Upper lobe of right lung (tissue), 1 donor: ENCODE results near the gene OSBPL6. TPM values are rescaled to one million over a fixed set of nuclear protein-coding genes. Genes with fewer than 3 reads are reported as not detected.

ENCODE experiments used
- ATAC-seq: fragments of 200-7000 bp; cut with Tn5 transposase; one replicate; pipeline ENCODE4 v1.9.1; 2020; ENCODE audit warnings: mild to moderate bottlenecking, moderate library complexity
- DNase-seq: peaks from one replicate; pipeline ENCODE4 v3.0.0-alpha.2; 2020
- H3K27ac ChIP-seq: fragments of 200-600 bp; one replicate; pipeline ENCODE4 v1.8.0; 2022
- H3K27me3 ChIP-seq: fragments of 200-600 bp; one replicate; pipeline ENCODE4 v1.8.0; 2022; ENCODE audit warnings: mild to moderate bottlenecking
- H3K36me3 ChIP-seq: fragments of 200-600 bp; one replicate; pipeline ENCODE4 v1.8.0; 2022
- H3K4me1 ChIP-seq: fragments of 200-600 bp; one replicate; pipeline ENCODE4 v1.8.0; 2022
- H3K4me3 ChIP-seq: fragments of 200-600 bp; one replicate; pipeline ENCODE4 v1.8.0; 2022; ENCODE audit warnings: mild to moderate bottlenecking
- H3K9me3 ChIP-seq: fragments of 200-600 bp; one replicate; pipeline ENCODE4 v1.8.0; 2022
- intact Hi-C: fragments of 100-400 bp; cut with DNase I; formaldehyde crosslinking; loops from one replicate; pipeline ENCODE4 v1.11.0; 2022
- total RNA-seq: library from RNA; stranded (reverse); fragmentation: NEBNext Ultra II Directional; extraction: Animal tissue kit (Norgen Biotek cat#: 25700); gene quantifications from one replicate; pipeline ENCODE4 v1.2.1, GENCODE V29; 2021
- TF ChIP-seq, protein P1 (sequence below): fragments of 200-600 bp; IDR thresholded peaks from one replicate; pipeline ENCODE4 v1.8.0; 2022; ENCODE audit warnings: antibody characterized with exemption
- donor health status: DM: no; HTN: yes; CAD: no; lungs with severe emphysema.

The OSBPL6 gene
- total RNA-seq, 1 donor from 2014 or later, result 2.6 TPM

DNA sequence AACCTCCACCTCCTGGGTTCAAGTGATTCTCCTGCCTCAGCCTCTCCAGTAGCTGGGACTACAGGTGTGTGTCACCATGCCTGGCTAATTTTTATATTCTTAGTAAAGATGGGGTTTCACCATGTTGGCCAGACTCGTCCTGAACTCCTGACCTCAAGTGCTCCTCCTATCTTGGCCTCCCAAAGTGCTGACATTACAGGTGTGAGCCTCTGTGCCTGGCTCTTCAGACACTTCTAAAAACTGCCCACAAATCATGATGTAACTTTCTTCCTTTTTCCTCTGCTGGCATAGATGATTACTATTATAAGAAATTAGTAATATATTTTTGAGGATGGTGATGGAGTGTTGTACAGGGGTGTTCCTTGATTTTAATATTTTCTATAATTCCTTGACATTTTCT, 6.0 kb downstream of the OSBPL6 start:
- H3K27me3 ChIP-seq, result peaks cover 10% of the 10 kb centered on the region
- TF ChIP-seq, protein P1, sequence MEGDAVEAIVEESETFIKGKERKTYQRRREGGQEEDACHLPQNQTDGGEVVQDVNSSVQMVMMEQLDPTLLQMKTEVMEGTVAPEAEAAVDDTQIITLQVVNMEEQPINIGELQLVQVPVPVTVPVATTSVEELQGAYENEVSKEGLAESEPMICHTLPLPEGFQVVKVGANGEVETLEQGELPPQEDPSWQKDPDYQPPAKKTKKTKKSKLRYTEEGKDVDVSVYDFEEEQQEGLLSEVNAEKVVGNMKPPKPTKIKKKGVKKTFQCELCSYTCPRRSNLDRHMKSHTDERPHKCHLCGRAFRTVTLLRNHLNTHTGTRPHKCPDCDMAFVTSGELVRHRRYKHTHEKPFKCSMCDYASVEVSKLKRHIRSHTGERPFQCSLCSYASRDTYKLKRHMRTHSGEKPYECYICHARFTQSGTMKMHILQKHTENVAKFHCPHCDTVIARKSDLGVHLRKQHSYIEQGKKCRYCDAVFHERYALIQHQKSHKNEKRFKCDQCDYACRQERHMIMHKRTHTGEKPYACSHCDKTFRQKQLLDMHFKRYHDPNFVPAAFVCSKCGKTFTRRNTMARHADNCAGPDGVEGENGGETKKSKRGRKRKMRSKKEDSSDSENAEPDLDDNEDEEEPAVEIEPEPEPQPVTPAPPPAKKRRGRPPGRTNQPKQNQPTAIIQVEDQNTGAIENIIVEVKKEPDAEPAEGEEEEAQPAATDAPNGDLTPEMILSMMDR, result no peak
- H3K27ac ChIP-seq, result no peak overlapping the region
- intact Hi-C loops, result no loop called here
- H3K4me1 ChIP-seq, result no peaks in the 10 kb centered on the region
- no peak for DNase-seq
- no peak for ATAC-seq
- no peaks in the 10 kb centered on the region for H3K36me3 ChIP-seq
- H3K9me3 ChIP-seq, result no peaks in the 10 kb centered on the region
- no peak overlapping the region for H3K4me3 ChIP-seq

DNA sequence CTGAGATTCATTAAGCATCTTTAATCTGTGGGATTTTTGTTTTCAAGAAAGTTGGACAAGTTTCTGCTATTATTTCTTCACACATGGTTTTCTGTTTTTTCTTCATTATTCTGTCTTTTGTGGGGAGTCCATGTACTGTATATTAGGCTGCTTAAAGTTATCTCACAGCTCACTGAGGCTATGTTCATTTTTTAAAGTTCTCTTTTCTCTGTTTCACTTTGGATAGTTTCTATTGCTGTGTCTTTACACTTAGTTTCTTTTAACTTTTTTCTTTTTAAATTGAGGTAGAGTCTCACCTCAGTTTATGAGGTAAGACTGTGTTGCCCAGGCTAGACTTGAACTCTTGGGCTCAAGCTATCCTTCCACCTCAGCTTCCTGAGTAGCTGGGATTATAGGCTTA, 8.6 kb downstream of the OSBPL6 start:
- H3K36me3 ChIP-seq, result no peaks in the 10 kb centered on the region
- intact Hi-C loops, result no loop called here
- H3K9me3 ChIP-seq, result no peaks in the 10 kb centered on the region
- H3K4me1 ChIP-seq, result no peaks in the 10 kb centered on the region
- TF ChIP-seq, protein P1, result no peak
- no peak for DNase-seq
- H3K27me3 ChIP-seq, result peaks cover 3% of the 10 kb centered on the region
- ATAC-seq, result no peak
- no peak overlapping the region for H3K4me3 ChIP-seq
- H3K27ac ChIP-seq, result no peak overlapping the region

DNA sequence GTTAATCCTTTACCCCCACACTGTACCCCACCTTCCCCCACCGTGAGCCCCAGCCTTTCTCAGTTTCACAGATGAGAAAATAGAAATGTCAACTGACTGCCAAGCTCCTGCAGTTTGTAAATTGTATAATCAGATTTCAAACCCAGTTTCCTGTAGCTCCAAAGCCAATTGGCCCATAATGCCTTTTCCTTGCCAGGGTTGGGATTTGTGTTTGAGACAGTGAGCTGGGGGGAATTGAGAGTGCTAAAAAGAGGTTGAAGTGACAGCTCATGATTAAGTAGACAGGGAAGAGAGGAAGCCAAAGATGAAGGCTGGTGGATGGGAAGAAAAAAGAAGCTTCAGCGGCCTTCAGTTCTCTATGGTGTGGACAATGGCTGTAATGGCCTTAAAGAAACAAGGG, 10.7 kb downstream of the OSBPL6 start:
- Histone ChIP-seq H3K36me3 (no peaks in the 10 kb centered on the region), H3K4me1 (no peaks in the 10 kb centered on the region), H3K27me3 (no peaks in the 10 kb centered on the region), H3K4me3 (no peak overlapping the region), H3K9me3 (no peaks in the 10 kb centered on the region), H3K27ac (no peak overlapping the region)
- TF ChIP-seq, protein P1, result no peak
- intact Hi-C loops, result no loop called here
- ATAC-seq, result no peak
- no peak for DNase-seq

DNA sequence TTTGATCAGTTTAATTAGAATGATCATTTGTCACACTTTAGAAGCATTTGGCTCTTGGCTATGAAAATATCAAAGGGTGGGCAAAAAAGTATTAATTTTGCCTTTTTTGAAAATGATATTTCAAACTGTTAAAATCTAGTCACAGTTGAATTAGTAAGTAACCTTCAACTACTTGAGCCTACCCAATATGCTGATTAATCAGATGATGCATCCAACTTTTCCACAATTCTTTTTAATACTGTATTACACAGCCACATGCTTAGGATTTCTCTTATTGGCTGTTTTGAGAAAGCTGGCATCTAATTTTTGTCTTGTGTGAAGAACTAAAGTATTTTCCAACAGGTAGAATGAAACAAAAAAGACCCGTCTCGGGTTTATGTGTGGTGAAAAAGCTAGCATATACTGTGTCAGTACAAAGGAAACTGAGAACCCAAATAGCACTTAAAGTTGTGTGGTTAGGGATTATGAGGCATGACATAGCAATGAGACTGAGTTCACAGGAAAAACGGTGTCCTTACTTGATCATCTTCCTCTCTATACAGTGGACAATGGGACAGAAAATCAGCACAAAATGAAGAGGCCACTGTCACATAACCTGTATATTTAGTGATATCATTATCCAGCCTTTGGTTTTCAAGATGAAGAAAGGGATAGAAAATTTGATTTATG, 11.7 kb downstream of the OSBPL6 start:
- no peaks in the 10 kb centered on the region for H3K27me3 ChIP-seq
- H3K4me3 ChIP-seq, result no peak overlapping the region
- TF ChIP-seq, protein P1, result no peak
- no peak for DNase-seq
- ATAC-seq, result no peak
- H3K36me3 ChIP-seq, result no peaks in the 10 kb centered on the region
- H3K4me1 ChIP-seq, result no peaks in the 10 kb centered on the region
- intact Hi-C loops, result no loop called here
- no peak overlapping the region for H3K27ac ChIP-seq
- H3K9me3 ChIP-seq, result no peaks in the 10 kb centered on the region

DNA sequence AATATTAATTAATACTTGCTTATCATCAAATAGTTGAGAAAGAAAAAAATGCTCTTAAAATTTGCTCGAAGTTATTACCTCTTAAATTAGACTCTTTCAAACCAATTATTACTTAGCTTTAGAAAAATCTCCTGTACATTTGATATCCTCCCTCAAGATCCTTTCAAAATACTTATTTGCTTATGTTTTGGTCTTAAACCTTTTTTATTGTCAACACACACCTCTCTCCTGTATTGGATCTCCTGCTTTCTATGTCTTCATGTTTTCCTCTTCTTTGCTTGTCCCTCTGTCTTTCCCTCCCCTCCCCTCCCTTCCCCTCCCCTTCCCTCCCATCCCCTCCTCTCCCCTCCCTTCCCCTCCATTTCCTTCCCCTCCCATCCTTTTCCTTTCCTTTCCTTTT, 14.0 kb downstream of the OSBPL6 start:
- TF ChIP-seq, protein P1, result no peak
- Histone ChIP-seq H3K4me1 (no peaks in the 10 kb centered on the region), H3K27ac (no peak overlapping the region), H3K36me3 (no peaks in the 10 kb centered on the region), H3K4me3 (no peak overlapping the region), H3K27me3 (no peaks in the 10 kb centered on the region), H3K9me3 (no peaks in the 10 kb centered on the region)
- ATAC-seq (no peak), DNase-seq (no peak)
- intact Hi-C loops, result no loop called here

DNA sequence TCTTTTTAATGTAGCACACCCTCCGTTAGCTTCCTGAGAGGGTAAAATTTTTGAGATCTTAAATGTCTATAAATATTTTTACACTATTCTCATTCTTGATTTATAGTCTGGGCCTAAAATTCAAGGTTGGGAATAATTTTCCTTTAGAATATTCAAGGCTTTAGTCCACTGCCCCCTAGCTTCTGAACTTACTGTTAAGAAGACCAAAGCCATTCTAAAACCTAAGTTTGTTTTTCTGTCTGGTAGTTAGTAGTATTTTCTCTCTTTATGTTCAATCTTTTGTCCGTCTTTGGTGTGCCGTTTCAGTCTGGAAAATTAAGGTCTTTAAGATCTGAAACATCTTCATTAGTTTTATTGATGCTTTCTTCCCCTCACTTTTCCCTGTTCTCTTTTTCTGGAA, 14.5 kb downstream of the OSBPL6 start:
- Histone ChIP-seq H3K9me3 (no peaks in the 10 kb centered on the region), H3K36me3 (no peaks in the 10 kb centered on the region), H3K4me1 (no peaks in the 10 kb centered on the region), H3K27me3 (no peaks in the 10 kb centered on the region), H3K4me3 (no peak overlapping the region), H3K27ac (no peak overlapping the region)
- DNase-seq (no peak), ATAC-seq (no peak)
- intact Hi-C loops, result no loop called here
- TF ChIP-seq, protein P1, result peak; percentile 20
